ENCODE measurements around the gene C12orf43.

- TF ChIP-seq CTCF (IDR thresholded peaks at IDR 0.05) (no peak), POLR2A (IDR thresholded peaks at IDR 0.05) (no peak)
Observed at GRCh38 chr12:120961604-120962531, 54.4 kb downstream of the C12orf43 start.
